IMR-90 (cell line): Measurements from ENCODE around the gene GMNC. TPM values are rescaled to one million over a fixed set of nuclear protein-coding genes. Genes with fewer than 3 reads are reported as not detected.

ENCODE experiments used
- ATAC-seq: fragments of 200-7000 bp; cut with Tn5 transposase; 2 replicates; pipeline ENCODE4 v1.9.1; 2020; ENCODE audit warnings: low read depth, mild to moderate bottlenecking, moderate library complexity
- BruUV-seq: library from RNA; stranded (reverse); fragments of 400-500 nt; replicated peaks from 2 replicates; lab custom pipeline; 2021; lab: Mats Ljungman, UMichigan
- CTCF ChIA-PET: fragments of 300-600 bp; formaldehyde crosslinking; extraction: SDS; loops from one replicate; lab custom pipeline; 2021; ENCODE audit warnings: antibody characterized with exemption; lab: Yijun Ruan, JAX
- POLR2A ChIA-PET: fragments of 300-600 bp; sonication (Branson Sonifier 250); formaldehyde crosslinking; loops from one replicate; lab custom pipeline; 2022; ENCODE audit warnings: antibody characterized with exemption; ENCODE audit not compliant: unreplicated experiment; lab: Charles Lee
- DNase-seq: peaks from one replicate; pipeline ENCODE4 v3.0.0; 2013
- H2AFZ ChIP-seq: replicated peaks from 2 replicates; pipeline ENCODE3; 2013; ENCODE audit warnings: low read length, mild to moderate bottlenecking; ENCODE audit not compliant: poor library complexity
- H2AK5ac ChIP-seq: 2 replicates; pipeline ENCODE4 v1.6.1; 2013; ENCODE audit warnings: low read depth, low read length, inconsistent platforms
- H2AK9ac ChIP-seq: replicated peaks from 2 replicates; pipeline ENCODE3; 2013; ENCODE audit warnings: mild to moderate bottlenecking, low read depth, low read length, moderate library complexity; ENCODE audit not compliant: poor library complexity
- H2BK120ac ChIP-seq: 2 replicates; pipeline ENCODE4 v1.6.1; 2013; ENCODE audit warnings: low read depth, low read length, inconsistent platforms
- H2BK15ac ChIP-seq: 3 replicates; pipeline ENCODE4 v1.6.1; 2013; ENCODE audit warnings: low read depth, low read length, inconsistent platforms
- H2BK20ac ChIP-seq: 2 replicates; pipeline ENCODE4 v1.6.1; 2013; ENCODE audit warnings: low read depth, mild to moderate bottlenecking, inconsistent platforms, low read length, moderate library complexity
- H2BK5ac ChIP-seq: 2 replicates; pipeline ENCODE4 v1.6.1; 2013; ENCODE audit warnings: mild to moderate bottlenecking, low read depth, low read length, inconsistent platforms; ENCODE audit not compliant: poor library complexity, severe bottlenecking
- H3K14ac ChIP-seq: replicated peaks from 2 replicates; pipeline ENCODE4 v1.6.1; 2013; ENCODE audit warnings: low read depth, low read length, inconsistent platforms
- H3K18ac ChIP-seq: 2 replicates; pipeline ENCODE4 v1.6.1; 2013; ENCODE audit warnings: low read depth, low read length, control low read depth
- H3K23ac ChIP-seq: 2 replicates; pipeline ENCODE4 v1.6.1; 2013; ENCODE audit warnings: low read depth, low read length, inconsistent platforms
- H3K27ac ChIP-seq: 2 replicates; pipeline ENCODE4 v1.5.1; 2013; ENCODE audit warnings: mild to moderate bottlenecking, control low read depth, low read length; ENCODE audit not compliant: insufficient read depth
- H3K27me3 ChIP-seq: 2 replicates; pipeline ENCODE4 v1.6.1; 2013; ENCODE audit warnings: low read length; ENCODE audit not compliant: control insufficient read depth, insufficient read depth
- H3K36me3 ChIP-seq: 2 replicates; pipeline ENCODE4 v1.6.1; 2013; ENCODE audit warnings: low read length, mixed read lengths; ENCODE audit not compliant: control insufficient read depth, insufficient read depth
- H3K4ac ChIP-seq: 2 replicates; pipeline ENCODE4 v1.6.1; 2013; ENCODE audit warnings: low read depth, low read length, inconsistent platforms
- H3K4me1 ChIP-seq: 2 replicates; pipeline ENCODE4 v1.6.1; 2013; ENCODE audit warnings: low read length, mixed read lengths; ENCODE audit not compliant: control insufficient read depth, insufficient read depth
- H3K4me2 ChIP-seq: 2 replicates; pipeline ENCODE4 v1.6.1; 2013; ENCODE audit warnings: low read depth, mild to moderate bottlenecking, control low read depth, low read length, moderate library complexity
- H3K4me3 ChIP-seq: 2 replicates; pipeline ENCODE4 v1.5.1; 2013; ENCODE audit warnings: low read depth, mild to moderate bottlenecking, control low read depth, low read length, moderate library complexity; ENCODE audit not compliant: insufficient read depth
- H3K56ac ChIP-seq: 2 replicates; pipeline ENCODE4 v1.6.1; 2013; ENCODE audit warnings: low read length, inconsistent platforms; ENCODE audit not compliant: insufficient read depth; ENCODE audit errors: extremely low read depth
- H3K79me1 ChIP-seq, 2 experiments: 2 replicates each; pipeline ENCODE4 v1.6.1; 2013; ENCODE audit warnings: low read length in 2 of 2, inconsistent platforms in 1 of 2, low read depth in 1 of 2
- H3K9ac ChIP-seq: 2 replicates; pipeline ENCODE4 v1.6.1; 2013; ENCODE audit warnings: low read depth, low read length, control low read depth
- H3K9me1 ChIP-seq: 2 replicates; pipeline ENCODE4 v1.6.1; 2013; ENCODE audit warnings: low read length, inconsistent platforms; ENCODE audit not compliant: insufficient read depth
- H3K9me3 ChIP-seq: 2 replicates; pipeline ENCODE4 v1.6.1; 2013; ENCODE audit warnings: low read length; ENCODE audit not compliant: control insufficient read depth, insufficient read depth
- H4K20me1 ChIP-seq: 2 replicates; pipeline ENCODE4 v1.6.1; 2013; ENCODE audit warnings: low read length, inconsistent platforms; ENCODE audit not compliant: insufficient read depth
- H4K5ac ChIP-seq: 2 replicates; pipeline ENCODE4 v1.6.1; 2013; ENCODE audit warnings: mild to moderate bottlenecking, low read depth, low read length, control low read depth
- H4K8ac ChIP-seq, 2 experiments: 2 replicates each; pipeline ENCODE4 v1.6.1; 2013; ENCODE audit warnings: low read depth in 2 of 2, low read length in 2 of 2, control low read depth in 1 of 2, inconsistent platforms in 1 of 2
- H4K91ac ChIP-seq: 2 replicates; pipeline ENCODE4 v1.6.1; 2013; ENCODE audit warnings: low read depth, low read length, inconsistent platforms; ENCODE audit not compliant: insufficient read depth
- FOS ChIP-seq: fragments of 150-350 bp; IDR thresholded peaks from 2 replicates; pipeline ENCODE4 v1.6.1; 2016; ENCODE audit warnings: low read depth, low read length
- WGBS, 2 experiments: methylation state at CpG; one replicate each; pipeline versions ENCODE4 v1.1.5 to v1.1.7; 2013; ENCODE audit warnings: missing lambda C conversion rate in 2 of 2; ENCODE audit not compliant: insufficient read length in 1 of 2; ENCODE audit errors: extremely low coverage in 2 of 2; 5-methylcytosine and 5-hydroxymethylcytosine counted together
- dilution Hi-C: fragments of 300-500 bp; cut with HindIII; formaldehyde crosslinking; loops from one replicate; pipeline ENCODE4 v1.14.3; 2018; ENCODE audit warnings: low sequenced_read_pairs; ENCODE audit not compliant: unreplicated experiment
- in situ Hi-C: fragments of 300-500 bp; cut with MboI; formaldehyde crosslinking; loops from 3 replicates; pipeline ENCODE4 v1.14.3; 2019; ENCODE audit warnings: low sequenced_read_pairs, inconsistent platforms, mixed read lengths
- intact Hi-C: fragments of 100-400 bp; cut with micrococcal nuclease; formaldehyde crosslinking; loops from 2 replicates; pipeline ENCODE4 v1.10.0; 2022
- polyA plus RNA-seq, 3 experiments: library from polyadenylated mRNA; depleted of rRNA; stranded (reverse); fragments of >200 nt; gene quantifications; 2 replicates each; pipeline ENCODE4 v1.2.3, GENCODE V29; 2012; ENCODE audit warnings: low replicate concordance in 1 of 3
- total RNA-seq: library from RNA; depleted of rRNA; stranded (reverse); fragments of >200 nt; gene quantifications from 2 replicates; pipeline ENCODE4 v1.2.3, GENCODE V29; 2012

Gene GMNC
- total and polyA plus RNA-seq, 2 of the 4 experiments (the other 2 are of a cell fraction), result 0.15 to 0.18 TPM

GRCh38 chr3:190807719-190808375 is 54.6 kb downstream of the GMNC start:
- dilution Hi-C loops, result no loop called here

More at GRCh38 chr3:190807719-190808375, 54.6 kb downstream of the GMNC start:
- Histone ChIP-seq H3K4me3 (no peak overlapping the region), H3K9ac (no peak overlapping the region), H3K9me3 (no peaks in the 10 kb centered on the region), H3K23ac (no peak overlapping the region), H3K36me3 (no peaks in the 10 kb centered on the region), H4K20me1 (no peaks in the 10 kb centered on the region), H2AK9ac (no peak overlapping the region), H2BK20ac (no peak overlapping the region), H3K4ac (no peak overlapping the region), H3K4me1 (no peaks in the 10 kb centered on the region), H4K91ac (no peak overlapping the region), H2BK15ac (no peak overlapping the region), H3K79me1 (no peaks in the 10 kb centered on the region), H3K18ac (no peak overlapping the region), H4K5ac (no peak overlapping the region), H4K8ac (no peak overlapping the region), H3K14ac (no peak overlapping the region), H2AFZ (no peak overlapping the region), H2BK120ac (no peak overlapping the region), H2AK5ac (no peak overlapping the region), H3K4me2 (no peak overlapping the region), H3K27me3 (peaks cover 2% of the 10 kb centered on the region; the same call in 1 of the 2 replicates), H3K9me1 (no peaks in the 10 kb centered on the region), H3K56ac (no peak overlapping the region), H2BK5ac (no peak overlapping the region), H3K27ac (no peak overlapping the region)
- WGBS, 2 experiments, result no CpG with 5 or more reads among the region's 4 CpGs
- no peak for ATAC-seq
- TF ChIP-seq FOS, result no peak
- no peak for DNase-seq
- intact Hi-C loops (no loop called here), in situ Hi-C loops (loop anchor here (25.0 kb wide), 1 partner anchor 1629 kb away; no protein-coding TSS in a partner anchor)
- CTCF ChIA-PET, result no interaction called here
- POLR2A ChIA-PET, result no interaction called here
- no TSS peak for BruUV-seq
